22Rv1 (cell line): ENCODE measurements around the gene TIMM22.
"Not testable (repeated sequence)": the region's sequence is repeated elsewhere in the genome, so short reads cannot be mapped to it uniquely, and the experiment has no call there.

Source experiments
- CTCF ChIP-seq: fragments of 450-650 bp; IDR thresholded peaks from 2 replicates; pipeline ENCODE4 v1.5.1; 2017; ENCODE audit warnings: mild to moderate bottlenecking
- ZFX ChIP-seq: fragments of 450-650 bp; IDR thresholded peaks from 2 replicates; pipeline ENCODE4 v1.6.1; 2017; ENCODE audit warnings: antibody characterized with exemption, borderline replicate concordance

GRCh38 chr17:971861-972260, 25.1 kb upstream of the TIMM22 start:
- not testable (repeated sequence) for TF ChIP-seq CTCF, ZFX
